Measurements from ENCODE around the gene ARPC1A.

GRCh38 chr7:99404235-99404976 is 78.7 kb downstream of the ARPC1A start:
- TF ChIP-seq, protein P1, sequence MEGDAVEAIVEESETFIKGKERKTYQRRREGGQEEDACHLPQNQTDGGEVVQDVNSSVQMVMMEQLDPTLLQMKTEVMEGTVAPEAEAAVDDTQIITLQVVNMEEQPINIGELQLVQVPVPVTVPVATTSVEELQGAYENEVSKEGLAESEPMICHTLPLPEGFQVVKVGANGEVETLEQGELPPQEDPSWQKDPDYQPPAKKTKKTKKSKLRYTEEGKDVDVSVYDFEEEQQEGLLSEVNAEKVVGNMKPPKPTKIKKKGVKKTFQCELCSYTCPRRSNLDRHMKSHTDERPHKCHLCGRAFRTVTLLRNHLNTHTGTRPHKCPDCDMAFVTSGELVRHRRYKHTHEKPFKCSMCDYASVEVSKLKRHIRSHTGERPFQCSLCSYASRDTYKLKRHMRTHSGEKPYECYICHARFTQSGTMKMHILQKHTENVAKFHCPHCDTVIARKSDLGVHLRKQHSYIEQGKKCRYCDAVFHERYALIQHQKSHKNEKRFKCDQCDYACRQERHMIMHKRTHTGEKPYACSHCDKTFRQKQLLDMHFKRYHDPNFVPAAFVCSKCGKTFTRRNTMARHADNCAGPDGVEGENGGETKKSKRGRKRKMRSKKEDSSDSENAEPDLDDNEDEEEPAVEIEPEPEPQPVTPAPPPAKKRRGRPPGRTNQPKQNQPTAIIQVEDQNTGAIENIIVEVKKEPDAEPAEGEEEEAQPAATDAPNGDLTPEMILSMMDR (conservative IDR thresholded peaks at IDR 0.05; ENCODE audit: low read length) = no peak
- no peak for TF ChIP-seq EZH2phosphoT487 (IDR thresholded peaks at IDR 0.05; ENCODE audit: borderline replicate concordance)
